ENCODE data around the gene ANKRD55. TPM values are rescaled to one million over a fixed set of nuclear protein-coding genes. Genes with fewer than 3 reads are reported as not detected.

ANKRD55 gene
- total RNA-seq, 1 experiment from 2014 or later, result not detected

DNA sequence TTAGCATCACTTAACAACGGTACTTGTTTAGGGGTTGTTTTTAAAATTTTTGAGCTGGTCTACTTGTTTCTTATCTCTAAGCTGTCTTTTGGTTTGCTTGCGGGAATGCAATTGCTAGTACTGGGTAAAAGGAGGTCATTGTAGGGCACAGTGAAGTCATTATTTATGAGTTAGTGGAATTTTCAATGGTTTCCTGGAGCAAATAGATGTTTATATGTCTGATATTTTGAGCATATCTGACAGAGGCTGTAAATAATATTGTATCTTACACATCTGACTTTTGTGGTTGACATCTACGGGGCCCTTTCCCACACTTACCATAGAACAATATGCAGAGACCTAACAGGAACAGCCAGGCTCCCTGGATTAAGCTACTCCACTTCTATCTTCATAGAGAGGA is 147.9 kb downstream of the ANKRD55 start:
- CTCF ChIA-PET, result no interaction called here
- ATAC-seq, result no peak

More for the DNA sequence above, 147.9 kb downstream of the ANKRD55 start:
- TF ChIP-seq, protein P1, sequence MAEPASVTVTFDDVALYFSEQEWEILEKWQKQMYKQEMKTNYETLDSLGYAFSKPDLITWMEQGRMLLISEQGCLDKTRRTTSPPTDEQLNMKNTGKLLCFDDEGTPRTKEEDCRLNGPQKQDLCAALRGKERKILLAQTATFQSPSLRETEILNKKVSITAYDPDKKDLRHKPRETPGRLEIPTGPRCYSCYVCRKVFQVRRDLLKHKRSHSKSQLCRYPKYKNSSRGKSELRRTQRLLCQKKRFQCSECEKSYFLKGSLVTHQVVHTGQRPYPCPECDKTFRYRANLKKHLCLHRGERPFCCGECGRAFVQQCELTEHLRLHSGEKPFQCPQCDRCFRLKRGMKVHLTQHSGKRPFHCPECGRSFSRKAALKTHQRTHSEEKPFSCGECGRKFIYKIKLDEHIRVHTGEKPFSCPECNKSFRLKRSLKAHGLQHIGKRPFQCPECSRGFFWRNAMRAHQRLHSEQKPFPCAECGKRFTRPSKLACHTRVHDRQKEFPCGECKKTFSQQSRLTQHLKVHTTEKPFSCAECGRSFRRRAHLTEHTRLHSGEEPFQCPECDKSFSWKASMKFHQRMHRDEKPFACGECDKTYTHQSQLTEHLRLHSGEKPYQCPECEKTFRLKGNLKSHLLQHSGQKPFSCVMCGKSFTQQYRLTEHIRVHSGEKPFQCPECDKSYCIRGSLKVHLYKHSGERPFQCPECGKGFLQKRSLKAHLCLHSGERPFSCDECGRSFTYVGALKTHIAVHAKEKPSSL (CRISPR knock-in tag; conservative IDR thresholded peaks at IDR 0.05), result no peak
- TF ChIP-seq ZNF671 (CRISPR knock-in tag; IDR thresholded peaks at IDR 0.05), result no peak
- TF ChIP-seq, protein P2, sequence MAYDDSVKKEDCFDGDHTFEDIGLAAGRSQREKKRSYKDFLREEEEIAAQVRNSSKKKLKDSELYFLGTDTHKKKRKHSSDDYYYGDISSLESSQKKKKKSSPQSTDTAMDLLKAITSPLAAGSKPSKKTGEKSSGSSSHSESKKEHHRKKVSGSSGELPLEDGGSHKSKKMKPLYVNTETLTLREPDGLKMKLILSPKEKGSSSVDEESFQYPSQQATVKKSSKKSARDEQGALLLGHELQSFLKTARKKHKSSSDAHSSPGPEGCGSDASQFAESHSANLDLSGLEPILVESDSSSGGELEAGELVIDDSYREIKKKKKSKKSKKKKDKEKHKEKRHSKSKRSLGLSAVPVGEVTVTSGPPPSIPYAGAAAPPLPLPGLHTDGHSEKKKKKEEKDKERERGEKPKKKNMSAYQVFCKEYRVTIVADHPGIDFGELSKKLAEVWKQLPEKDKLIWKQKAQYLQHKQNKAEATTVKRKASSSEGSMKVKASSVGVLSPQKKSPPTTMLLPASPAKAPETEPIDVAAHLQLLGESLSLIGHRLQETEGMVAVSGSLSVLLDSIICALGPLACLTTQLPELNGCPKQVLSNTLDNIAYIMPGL (CRISPR knock-in tag; IDR thresholded peaks at IDR 0.05), result no peak
- TF ChIP-seq ZNF317 (CRISPR knock-in tag; IDR thresholded peaks at IDR 0.05; ENCODE audit: borderline replicate concordance, low read depth), result no peak
- TF ChIP-seq NFE2L1 (CRISPR knock-in tag; IDR thresholded peaks at IDR 0.05), result no peak
- TF ChIP-seq ZNF219 (CRISPR knock-in tag; IDR thresholded peaks at IDR 0.05; ENCODE audit: borderline replicate concordance), result no peak
- TF ChIP-seq, protein P3, sequence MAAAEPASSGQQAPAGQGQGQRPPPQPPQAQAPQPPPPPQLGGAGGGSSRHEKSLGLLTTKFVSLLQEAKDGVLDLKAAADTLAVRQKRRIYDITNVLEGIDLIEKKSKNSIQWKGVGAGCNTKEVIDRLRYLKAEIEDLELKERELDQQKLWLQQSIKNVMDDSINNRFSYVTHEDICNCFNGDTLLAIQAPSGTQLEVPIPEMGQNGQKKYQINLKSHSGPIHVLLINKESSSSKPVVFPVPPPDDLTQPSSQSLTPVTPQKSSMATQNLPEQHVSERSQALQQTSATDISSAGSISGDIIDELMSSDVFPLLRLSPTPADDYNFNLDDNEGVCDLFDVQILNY (CRISPR knock-in tag; IDR thresholded peaks at IDR 0.05), result no peak
- TF ChIP-seq, protein P4, sequence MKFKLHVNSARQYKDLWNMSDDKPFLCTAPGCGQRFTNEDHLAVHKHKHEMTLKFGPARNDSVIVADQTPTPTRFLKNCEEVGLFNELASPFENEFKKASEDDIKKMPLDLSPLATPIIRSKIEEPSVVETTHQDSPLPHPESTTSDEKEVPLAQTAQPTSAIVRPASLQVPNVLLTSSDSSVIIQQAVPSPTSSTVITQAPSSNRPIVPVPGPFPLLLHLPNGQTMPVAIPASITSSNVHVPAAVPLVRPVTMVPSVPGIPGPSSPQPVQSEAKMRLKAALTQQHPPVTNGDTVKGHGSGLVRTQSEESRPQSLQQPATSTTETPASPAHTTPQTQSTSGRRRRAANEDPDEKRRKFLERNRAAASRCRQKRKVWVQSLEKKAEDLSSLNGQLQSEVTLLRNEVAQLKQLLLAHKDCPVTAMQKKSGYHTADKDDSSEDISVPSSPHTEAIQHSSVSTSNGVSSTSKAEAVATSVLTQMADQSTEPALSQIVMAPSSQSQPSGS (CRISPR knock-in tag; IDR thresholded peaks at IDR 0.05; ENCODE audit: borderline replicate concordance, low read depth), result no peak
- TF ChIP-seq, protein P5, sequence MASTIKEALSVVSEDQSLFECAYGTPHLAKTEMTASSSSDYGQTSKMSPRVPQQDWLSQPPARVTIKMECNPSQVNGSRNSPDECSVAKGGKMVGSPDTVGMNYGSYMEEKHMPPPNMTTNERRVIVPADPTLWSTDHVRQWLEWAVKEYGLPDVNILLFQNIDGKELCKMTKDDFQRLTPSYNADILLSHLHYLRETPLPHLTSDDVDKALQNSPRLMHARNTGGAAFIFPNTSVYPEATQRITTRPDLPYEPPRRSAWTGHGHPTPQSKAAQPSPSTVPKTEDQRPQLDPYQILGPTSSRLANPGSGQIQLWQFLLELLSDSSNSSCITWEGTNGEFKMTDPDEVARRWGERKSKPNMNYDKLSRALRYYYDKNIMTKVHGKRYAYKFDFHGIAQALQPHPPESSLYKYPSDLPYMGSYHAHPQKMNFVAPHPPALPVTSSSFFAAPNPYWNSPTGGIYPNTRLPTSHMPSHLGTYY (CRISPR knock-in tag; IDR thresholded peaks at IDR 0.05), result no peak
- TF ChIP-seq TEAD4 (CRISPR knock-in tag; IDR thresholded peaks at IDR 0.05), result no peak
- no peak for TF ChIP-seq CREB1 (CRISPR knock-in tag; IDR thresholded peaks at IDR 0.05)
- no peak for TF ChIP-seq NR2C2 (CRISPR knock-in tag; IDR thresholded peaks at IDR 0.05)
- TF ChIP-seq, protein P6, sequence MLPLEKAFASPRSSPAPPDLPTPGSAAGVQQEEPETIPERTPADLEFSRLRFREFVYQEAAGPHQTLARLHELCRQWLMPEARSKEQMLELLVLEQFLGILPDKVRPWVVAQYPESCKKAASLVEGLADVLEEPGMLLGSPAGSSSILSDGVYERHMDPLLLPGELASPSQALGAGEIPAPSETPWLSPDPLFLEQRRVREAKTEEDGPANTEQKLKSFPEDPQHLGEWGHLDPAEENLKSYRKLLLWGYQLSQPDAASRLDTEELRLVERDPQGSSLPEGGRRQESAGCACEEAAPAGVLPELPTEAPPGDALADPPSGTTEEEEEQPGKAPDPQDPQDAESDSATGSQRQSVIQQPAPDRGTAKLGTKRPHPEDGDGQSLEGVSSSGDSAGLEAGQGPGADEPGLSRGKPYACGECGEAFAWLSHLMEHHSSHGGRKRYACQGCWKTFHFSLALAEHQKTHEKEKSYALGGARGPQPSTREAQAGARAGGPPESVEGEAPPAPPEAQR (CRISPR knock-in tag; IDR thresholded peaks at IDR 0.05), result no peak
- no peak for TF ChIP-seq FOXP1 (CRISPR knock-in tag; IDR thresholded peaks at IDR 0.05; ENCODE audit: borderline replicate concordance)
- TF ChIP-seq ZNF396 (CRISPR knock-in tag; IDR thresholded peaks at IDR 0.05; ENCODE audit: borderline replicate concordance), result no peak
- TF ChIP-seq, protein P7, sequence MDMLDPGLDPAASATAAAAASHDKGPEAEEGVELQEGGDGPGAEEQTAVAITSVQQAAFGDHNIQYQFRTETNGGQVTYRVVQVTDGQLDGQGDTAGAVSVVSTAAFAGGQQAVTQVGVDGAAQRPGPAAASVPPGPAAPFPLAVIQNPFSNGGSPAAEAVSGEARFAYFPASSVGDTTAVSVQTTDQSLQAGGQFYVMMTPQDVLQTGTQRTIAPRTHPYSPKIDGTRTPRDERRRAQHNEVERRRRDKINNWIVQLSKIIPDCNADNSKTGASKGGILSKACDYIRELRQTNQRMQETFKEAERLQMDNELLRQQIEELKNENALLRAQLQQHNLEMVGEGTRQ (CRISPR knock-in tag; IDR thresholded peaks at IDR 0.05), result no peak
- TF ChIP-seq, protein P8, sequence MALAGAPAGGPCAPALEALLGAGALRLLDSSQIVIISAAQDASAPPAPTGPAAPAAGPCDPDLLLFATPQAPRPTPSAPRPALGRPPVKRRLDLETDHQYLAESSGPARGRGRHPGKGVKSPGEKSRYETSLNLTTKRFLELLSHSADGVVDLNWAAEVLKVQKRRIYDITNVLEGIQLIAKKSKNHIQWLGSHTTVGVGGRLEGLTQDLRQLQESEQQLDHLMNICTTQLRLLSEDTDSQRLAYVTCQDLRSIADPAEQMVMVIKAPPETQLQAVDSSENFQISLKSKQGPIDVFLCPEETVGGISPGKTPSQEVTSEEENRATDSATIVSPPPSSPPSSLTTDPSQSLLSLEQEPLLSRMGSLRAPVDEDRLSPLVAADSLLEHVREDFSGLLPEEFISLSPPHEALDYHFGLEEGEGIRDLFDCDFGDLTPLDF (CRISPR knock-in tag; IDR thresholded peaks at IDR 0.05), result no peak
- no peak for TF ChIP-seq TP53 (CRISPR knock-in tag; IDR thresholded peaks at IDR 0.05)
- TF ChIP-seq NFYB (CRISPR knock-in tag; conservative IDR thresholded peaks at IDR 0.05; ENCODE audit: low read depth), result no peak
- Mint-ChIP-seq H3K27me3 (ENCODE audit: low read depth) (no peaks in the 10 kb centered on the region), H3K4me1 (peaks cover 8% of the 10 kb centered on the region), H3K9me3 (peaks cover 3% of the 10 kb centered on the region; the same call in 1 of the 2 replicates), H3K4me3 (no peak overlapping the region), H3K36me3 (no peaks in the 10 kb centered on the region), H3K27ac (no peak overlapping the region)
- DNase-seq (ENCODE audit: low spot score), result no peak
- POLR2A ChIA-PET, result no interaction called here

Data from WTC11 (cell line).